PFSK-1 (cell line): ENCODE measurements around the gene LTBP1.

Experiments
- FOXP2 ChIP-seq: optimal IDR thresholded peaks from 2 replicates; pipeline ENCODE3; 2011; ENCODE audit warnings: borderline replicate concordance, control low read depth, inconsistent platforms; ENCODE audit not compliant: insufficient read depth; ENCODE audit errors: extremely low read length, extremely low read depth
- POLR2AphosphoS5 ChIP-seq: IDR thresholded peaks from 2 replicates; pipeline ENCODE4 v1.6.1; 2012; ENCODE audit warnings: low read depth, mild to moderate bottlenecking, control low read depth, low read length, moderate library complexity
- SIN3A ChIP-seq: IDR thresholded peaks from 2 replicates; pipeline ENCODE4 v1.6.1; 2012; ENCODE audit warnings: mild to moderate bottlenecking, low read length, moderate library complexity, borderline replicate concordance; ENCODE audit not compliant: insufficient read depth
- TAF1 ChIP-seq: IDR thresholded peaks from 2 replicates; pipeline ENCODE4 v1.6.1; 2012; ENCODE audit warnings: low read length, control low read depth, borderline replicate concordance; ENCODE audit not compliant: insufficient read depth
- TF ChIP-seq, protein P1 (sequence below), 2 experiments: IDR thresholded peaks; 2 replicates each; pipeline versions ENCODE4 v1.6.1 to v1.8.0; 2011 to 2012; ENCODE audit warnings: low read depth in 2 of 2, low read length in 2 of 2, control low read depth in 1 of 2, inconsistent platforms in 1 of 2, mild to moderate bottlenecking in 1 of 2, moderate library complexity in 1 of 2; ENCODE audit not compliant: insufficient read depth in 1 of 2

Gene LTBP1

DNA sequence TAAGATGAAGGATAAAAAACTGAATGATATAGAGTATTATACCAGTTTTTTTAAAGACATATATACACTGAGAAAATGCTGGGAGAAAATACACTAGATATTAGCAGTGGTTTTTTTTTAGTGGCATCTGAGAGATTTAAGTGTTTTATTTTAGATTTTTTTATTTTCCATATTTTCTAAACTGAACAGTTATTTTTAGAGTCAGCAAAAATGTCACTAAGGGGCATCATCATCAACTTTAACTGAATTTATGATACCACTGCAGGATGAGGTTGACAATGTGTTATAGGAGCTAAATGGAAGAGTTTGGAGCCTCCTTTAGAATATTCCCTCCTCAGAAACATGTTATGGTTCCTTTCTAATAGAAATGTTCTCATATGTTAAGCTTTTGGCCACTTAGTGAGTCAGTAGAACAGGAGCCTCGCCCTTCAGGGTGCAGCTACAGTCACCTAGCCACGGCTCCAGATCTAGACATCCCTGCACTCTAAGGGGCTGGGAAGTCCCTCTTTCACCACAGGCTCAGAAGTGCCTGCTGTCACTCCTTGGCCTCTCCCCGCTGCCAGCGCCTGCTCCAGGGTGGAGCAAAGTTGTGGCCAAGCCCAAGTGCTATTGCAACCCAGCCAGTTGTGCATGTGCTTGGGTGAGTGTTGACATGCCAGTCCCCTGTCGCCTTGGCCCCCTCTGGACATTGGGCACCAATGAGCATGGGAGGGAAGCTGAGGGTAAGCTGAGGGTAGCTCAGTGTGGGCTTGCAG is 319.0 kb downstream of the LTBP1 start:
- TF ChIP-seq, protein P1, sequence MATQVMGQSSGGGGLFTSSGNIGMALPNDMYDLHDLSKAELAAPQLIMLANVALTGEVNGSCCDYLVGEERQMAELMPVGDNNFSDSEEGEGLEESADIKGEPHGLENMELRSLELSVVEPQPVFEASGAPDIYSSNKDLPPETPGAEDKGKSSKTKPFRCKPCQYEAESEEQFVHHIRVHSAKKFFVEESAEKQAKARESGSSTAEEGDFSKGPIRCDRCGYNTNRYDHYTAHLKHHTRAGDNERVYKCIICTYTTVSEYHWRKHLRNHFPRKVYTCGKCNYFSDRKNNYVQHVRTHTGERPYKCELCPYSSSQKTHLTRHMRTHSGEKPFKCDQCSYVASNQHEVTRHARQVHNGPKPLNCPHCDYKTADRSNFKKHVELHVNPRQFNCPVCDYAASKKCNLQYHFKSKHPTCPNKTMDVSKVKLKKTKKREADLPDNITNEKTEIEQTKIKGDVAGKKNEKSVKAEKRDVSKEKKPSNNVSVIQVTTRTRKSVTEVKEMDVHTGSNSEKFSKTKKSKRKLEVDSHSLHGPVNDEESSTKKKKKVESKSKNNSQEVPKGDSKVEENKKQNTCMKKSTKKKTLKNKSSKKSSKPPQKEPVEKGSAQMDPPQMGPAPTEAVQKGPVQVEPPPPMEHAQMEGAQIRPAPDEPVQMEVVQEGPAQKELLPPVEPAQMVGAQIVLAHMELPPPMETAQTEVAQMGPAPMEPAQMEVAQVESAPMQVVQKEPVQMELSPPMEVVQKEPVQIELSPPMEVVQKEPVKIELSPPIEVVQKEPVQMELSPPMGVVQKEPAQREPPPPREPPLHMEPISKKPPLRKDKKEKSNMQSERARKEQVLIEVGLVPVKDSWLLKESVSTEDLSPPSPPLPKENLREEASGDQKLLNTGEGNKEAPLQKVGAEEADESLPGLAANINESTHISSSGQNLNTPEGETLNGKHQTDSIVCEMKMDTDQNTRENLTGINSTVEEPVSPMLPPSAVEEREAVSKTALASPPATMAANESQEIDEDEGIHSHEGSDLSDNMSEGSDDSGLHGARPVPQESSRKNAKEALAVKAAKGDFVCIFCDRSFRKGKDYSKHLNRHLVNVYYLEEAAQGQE (IDR thresholded peaks at IDR 0.05; ENCODE audit: insufficient read depth in 1 of 2, low read depth in 2 of 2, low read length in 2 of 2), result no peak
- no peak for TF ChIP-seq POLR2AphosphoS5
- no peak for TF ChIP-seq FOXP2
- no peak for TF ChIP-seq TAF1
- TF ChIP-seq SIN3A, result no peak

DNA sequence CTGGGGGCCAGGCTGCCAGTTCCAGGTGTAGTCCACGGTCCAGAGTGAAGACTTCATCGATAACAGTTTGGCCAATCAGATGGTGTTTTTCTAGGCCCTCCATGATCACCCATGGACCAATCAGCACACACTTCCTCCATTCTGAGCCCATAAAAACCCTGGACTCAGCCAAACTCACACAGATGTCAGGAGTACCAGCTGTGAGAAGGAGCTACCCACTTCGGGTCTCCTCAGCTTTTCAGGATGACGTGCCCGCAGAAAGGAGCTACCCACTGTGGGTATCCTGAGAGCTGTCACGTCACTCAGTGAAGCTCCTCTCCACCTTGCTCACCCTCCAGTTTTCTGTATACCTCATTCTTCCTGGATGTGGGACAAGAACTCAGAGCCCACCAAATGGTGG is 319.7 kb downstream of the LTBP1 start:
- TF ChIP-seq SIN3A (no peak), TAF1 (no peak), FOXP2 (no peak), POLR2AphosphoS5 (no peak)
- TF ChIP-seq, protein P1 (IDR thresholded peaks at IDR 0.05; ENCODE audit: insufficient read depth in 1 of 2, low read depth in 2 of 2, low read length in 2 of 2), result no peak

DNA sequence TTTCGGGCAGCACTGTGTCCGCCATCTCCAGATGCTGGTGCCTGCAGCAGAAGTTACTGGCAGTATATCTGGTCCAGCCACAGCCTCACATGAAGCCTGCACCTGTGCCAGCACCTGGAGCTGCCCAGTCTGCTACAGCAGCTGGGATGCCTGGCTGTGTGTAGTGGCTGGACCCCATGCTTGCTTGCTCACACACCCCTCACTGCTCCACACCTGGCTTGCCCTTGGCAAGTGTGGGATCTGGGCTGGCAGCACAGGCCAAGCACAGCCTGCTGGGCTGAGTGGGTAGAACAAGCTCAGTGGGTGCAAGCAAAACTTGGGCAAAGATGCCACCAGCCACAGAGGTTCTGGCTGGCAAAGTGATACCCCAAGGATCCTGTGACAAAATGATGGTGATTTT is 320.3 kb downstream of the LTBP1 start:
- TF ChIP-seq TAF1 (no peak), FOXP2 (no peak), SIN3A (no peak), POLR2AphosphoS5 (no peak)
- TF ChIP-seq, protein P1 (IDR thresholded peaks at IDR 0.05; ENCODE audit: insufficient read depth in 1 of 2, low read depth in 2 of 2, low read length in 2 of 2), result no peak

DNA sequence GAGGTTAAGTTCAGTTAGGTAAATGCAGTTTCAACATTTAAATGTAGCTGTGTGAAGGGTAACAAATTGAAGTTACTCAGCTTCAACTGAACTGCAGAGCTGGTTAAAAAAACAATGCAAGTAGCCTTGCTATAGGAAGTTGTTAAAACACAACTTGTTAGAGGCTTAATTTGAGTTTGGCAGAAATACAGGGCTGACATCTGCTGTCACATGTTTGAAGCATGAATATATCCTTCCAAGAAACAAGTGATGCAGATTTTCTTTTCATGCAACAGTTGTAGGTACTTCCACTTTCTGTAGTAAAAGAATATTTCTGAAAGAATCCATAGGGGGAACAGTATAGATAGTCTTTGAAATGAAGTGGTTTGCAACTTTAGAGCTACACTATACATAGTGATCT is 321.0 kb downstream of the LTBP1 start:
- TF ChIP-seq POLR2AphosphoS5 (no peak), SIN3A (no peak), TAF1 (no peak), FOXP2 (no peak)
- TF ChIP-seq, protein P1 (IDR thresholded peaks at IDR 0.05; ENCODE audit: insufficient read depth in 1 of 2, low read depth in 2 of 2, low read length in 2 of 2), result no peak
